ENCODE measurements around the gene ARMC6. TPM values are rescaled to one million over a fixed set of nuclear protein-coding genes. Genes with fewer than 3 reads are reported as not detected.
A peak's percentile ranks its signal among the peaks of the same experiment; 100 is the strongest.

ARMC6 gene
- total RNA-seq, 2 experiments from 2014 or later = 63.9 to 104 TPM

- POLR2A ChIA-PET = no interaction called here
- peaks cover 83% of the 10 kb centered on the region for H3K79me2 ChIP-seq (ENCODE audit: insufficient read depth, low read depth, low read length)
These were observed 302 bp upstream of the ARMC6 start for GRCh38 chr19:19033176-19033425.

GRCh38 chr19:19034204-19034624 is 811 bp downstream of the ARMC6 start:
- H3K4me3 ChIP-seq (ENCODE audit: low read depth, low read length, poor library complexity, severe bottlenecking) = peak overlapping the region; percentile 96
- intact Hi-C loops (cut with micrococcal nuclease; ENCODE audit: unreplicated experiment) = no loop called here

More at GRCh38 chr19:19033176-19033425, 302 bp upstream of the ARMC6 start:
- TF ChIP-seq CTCF (conservative IDR thresholded peaks at IDR 0.05; ENCODE audit: low read length) (no peak), EZH2phosphoT487 (IDR thresholded peaks at IDR 0.05; ENCODE audit: borderline replicate concordance, low read depth, low read length) (no peak)
- peaks cover 65% of the 10 kb centered on the region for H3K36me3 ChIP-seq (ENCODE audit: insufficient read depth, low read length)
- H3K9me3 ChIP-seq (ENCODE audit: low read length) = peaks cover 8% of the 10 kb centered on the region; the same call in 1 of the 2 replicates
- peaks cover 27% of the 10 kb centered on the region for H3K4me1 ChIP-seq (ENCODE audit: insufficient read depth, low read length, poor library complexity, severe bottlenecking)
- H3K4me2 ChIP-seq (ENCODE audit: low read length) = peak overlapping the region; percentile 73
- no peaks in the 10 kb centered on the region for H4K20me1 ChIP-seq (ENCODE audit: insufficient read depth, low read length)
- peak overlapping the region; percentile 91 for H3K27ac ChIP-seq (ENCODE audit: low read depth, low read length, poor library complexity, severe bottlenecking)
- H3K9me2 ChIP-seq (ENCODE audit: insufficient read depth, low read length) = no peaks in the 10 kb centered on the region
- H3K4me3 ChIP-seq (ENCODE audit: low read depth, low read length, poor library complexity, severe bottlenecking) = peak overlapping the region; percentile 96
- BruUV-seq (replicated peaks) = no TSS peak
- H2AFZ ChIP-seq (ENCODE audit: low read length) = no peak overlapping the region
- no peak for DNase-seq (ENCODE audit: low spot score)
- intact Hi-C loops (cut with micrococcal nuclease; ENCODE audit: unreplicated experiment) = no loop called here
- CTCF ChIA-PET (ENCODE audit: unreplicated experiment) = no interaction called here

More at GRCh38 chr19:19034204-19034624, 811 bp downstream of the ARMC6 start:
- TF ChIP-seq CTCF (conservative IDR thresholded peaks at IDR 0.05; ENCODE audit: low read length) (no peak), EZH2phosphoT487 (IDR thresholded peaks at IDR 0.05; ENCODE audit: borderline replicate concordance, low read depth, low read length) (no peak)
- H4K20me1 ChIP-seq (ENCODE audit: insufficient read depth, low read length) = no peaks in the 10 kb centered on the region
- BruUV-seq (replicated peaks) = TSS peak; percentile 63
- no peaks in the 10 kb centered on the region for H3K9me2 ChIP-seq (ENCODE audit: insufficient read depth, low read length)
- peaks cover 33% of the 10 kb centered on the region for H3K4me1 ChIP-seq (ENCODE audit: insufficient read depth, low read length, poor library complexity, severe bottlenecking)
- H3K9me3 ChIP-seq (ENCODE audit: low read length) = peaks cover 8% of the 10 kb centered on the region; the same call in 1 of the 2 replicates
- ChIA-PET POLR2A (no interaction called here), CTCF (ENCODE audit: unreplicated experiment) (interaction anchor here (0.6 kb wide), 1 partner anchor 24 kb away, joined by 3 read pairs; no protein-coding TSS in a partner anchor)
- H3K79me2 ChIP-seq (ENCODE audit: insufficient read depth, low read depth, low read length) = peaks cover 88% of the 10 kb centered on the region
- H3K36me3 ChIP-seq (ENCODE audit: insufficient read depth, low read length) = peaks cover 65% of the 10 kb centered on the region
- peak overlapping the region; percentile 100 for H3K4me2 ChIP-seq (ENCODE audit: low read length)
- DNase-seq (ENCODE audit: low spot score) = peak; percentile 85
- peak overlapping the region; percentile 68; the same call in 1 of the 2 replicates for H2AFZ ChIP-seq (ENCODE audit: low read length)
- H3K27ac ChIP-seq (ENCODE audit: low read depth, low read length, poor library complexity, severe bottlenecking) = peak overlapping the region; percentile 91

All from OCI-LY7 (cell line).